Right lobe of liver (tissue), 6 donors: ENCODE measurements around the gene DKKL1. TPM values are rescaled to one million over a fixed set of nuclear protein-coding genes. Genes with fewer than 3 reads are reported as not detected.
A peak's percentile ranks its signal among the peaks of the same experiment; 100 is the strongest.

Source experiments
- ATAC-seq, 4 donors: fragments of 200-7000 bp; cut with Tn5 transposase; one replicate each; pipeline ENCODE4 v1.9.1; 2020; ENCODE audit warnings: mild to moderate bottlenecking in 4 of 4, moderate library complexity in 4 of 4
- DNase-seq, 3 donors: peaks; one replicate each; pipeline ENCODE4 v3.0.0-alpha.2; 2020
- H3K27ac ChIP-seq, 3 donors: fragments of 200-600 bp; one replicate each; pipeline ENCODE4 v1.8.0; 2022
- H3K27me3 ChIP-seq, 2 donors: fragments of 200-600 bp; one replicate each; pipeline ENCODE4 v1.8.0; 2022
- H3K36me3 ChIP-seq, 4 donors: fragments of 200-600 bp; sonication (generic) in 1 of 4; one replicate each; pipeline versions ENCODE4 v1.5.1 to v1.8.0; 2017 to 2022; ENCODE audit warnings: control low read depth in 1 of 4
- H3K4me1 ChIP-seq, 4 donors: fragments of 200-600 bp; sonication (generic) in 1 of 4; one replicate each; pipeline versions ENCODE4 v1.5.1 to v1.8.0; 2017 to 2022; ENCODE audit warnings: control low read depth in 1 of 4
- H3K4me3 ChIP-seq, 3 donors: fragments of 200-600 bp; one replicate each; pipeline ENCODE4 v1.8.0; 2022
- H3K9me3 ChIP-seq, 4 donors: fragments of 200-600 bp; sonication (generic) in 1 of 4; one replicate each; pipeline versions ENCODE4 v1.5.1 to v1.8.0; 2017 to 2022; ENCODE audit warnings: control low read depth in 1 of 4
- CTCF ChIP-seq, 4 donors: fragments of 200-600 bp in 3 of 4; fragments of 450-650 bp in 1 of 4; IDR thresholded peaks; one replicate each; pipeline versions ENCODE4 v1.5.1 to v1.8.0; 2016 to 2022; ENCODE audit warnings: antibody characterized with exemption in 4 of 4, mild to moderate bottlenecking in 2 of 4
- POLR2A ChIP-seq: fragments of 450-650 bp; IDR thresholded peaks from one replicate; pipeline ENCODE4 v1.6.1; 2017; ENCODE audit warnings: antibody characterized with exemption, mild to moderate bottlenecking
- WGBS: methylation state at CpG from one replicate; pipeline ENCODE4 v1.1.6; 2018; ENCODE audit warnings: low coverage, low lambda C conversion rate; ENCODE audit not compliant: insufficient coverage; ENCODE audit errors: missing lambda C conversion rate; 5-methylcytosine and 5-hydroxymethylcytosine counted together
- intact Hi-C, 2 donors: fragments of 100-400 bp; cut with DNase I; formaldehyde crosslinking; loops; one replicate each; pipeline versions ENCODE4 v1.11.2 to v1.14.1; 2022
- total RNA-seq, 6 experiments: library from RNA; depleted of rRNA in 2 of 6; stranded (reverse); fragments of >200 nt in 2 of 6; fragmentation: NEBNext Ultra II Directional in 3 of 6; extraction: Animal tissue kit (Norgen Biotek cat#: 25700) in 3 of 6; gene quantifications; one replicate each; pipeline versions ENCODE4 v1.1.0 to v1.2.4, GENCODE V29; 2016 to 2023
- donor health status: DM: no; HTN: yes; CAD: no.
- donor health status: DM: no; HTN: no; CAD: no.
- donor health status: DM: no; HTN: no; CAD: no.
- donor health status: DM: no; HTN: yes; CAD: no.
- donor health status: DM: no; HTN: yes; CAD: no.

Gene DKKL1
- total RNA-seq, 6 experiments from 2014 or later: not detected

- H3K36me3 ChIP-seq: peaks cover 0 to 7% (median 0%) of the 10 kb centered on the region in 4 donors
- TF ChIP-seq POLR2A (no peak), CTCF (IDR thresholded peaks at IDR 0.05) (no peak)
- WGBS: 62% methylated on average over 3 of the region's 3 CpGs
- no peak for DNase-seq
- H3K9me3 ChIP-seq: no peaks in the 10 kb centered on the region
- no peaks in the 10 kb centered on the region for H3K4me1 ChIP-seq
- no peak overlapping the region for H3K27ac ChIP-seq
- H3K4me3 ChIP-seq: no peak overlapping the region
- intact Hi-C loops: no loop called here
- peak; percentile 45 to 59 (median 52) for ATAC-seq
- H3K27me3 ChIP-seq: no peaks in the 10 kb centered on the region
Measured at GRCh38 chr19:49347835-49348234, 15.8 kb upstream of the DKKL1 start.

GRCh38 chr19:49348305-49349189 is 15.1 kb upstream of the DKKL1 start:
- Histone ChIP-seq H3K9me3 (no peaks in the 10 kb centered on the region), H3K4me3 (no peak overlapping the region), H3K36me3 (peaks cover 0 to 7% (median 0%) of the 10 kb centered on the region in 4 donors), H3K27ac (no peak overlapping the region), H3K4me1 (no peaks in the 10 kb centered on the region), H3K27me3 (no peaks in the 10 kb centered on the region)
- TF ChIP-seq POLR2A: no peak
- no peak for TF ChIP-seq CTCF (IDR thresholded peaks at IDR 0.05)
- no peak for ATAC-seq
- no peak for DNase-seq
- intact Hi-C loops: no loop called here
- WGBS: 75% methylated on average over 12 of the region's 12 CpGs

GRCh38 chr19:49349567-49349966 is 14.1 kb upstream of the DKKL1 start:
- 100% methylated on average over 1 of the region's 2 CpGs for WGBS
- TF ChIP-seq CTCF (IDR thresholded peaks at IDR 0.05): no peak
- no peak for TF ChIP-seq POLR2A
- ATAC-seq (no peak), DNase-seq (no peak)
- Histone ChIP-seq H3K9me3 (no peaks in the 10 kb centered on the region), H3K36me3 (peaks cover 0 to 7% (median 0%) of the 10 kb centered on the region in 4 donors), H3K27ac (no peak overlapping the region), H3K27me3 (no peaks in the 10 kb centered on the region), H3K4me3 (no peak overlapping the region), H3K4me1 (no peaks in the 10 kb centered on the region)
- intact Hi-C loops: no loop called here

- DNase-seq (peak in 1 of 3 donors; percentile 65), ATAC-seq (peak; percentile 32 to 47 (median 42))
- Histone ChIP-seq H3K4me3 (no peak overlapping the region), H3K36me3 (no peaks in the 10 kb centered on the region), H3K4me1 (no peaks in the 10 kb centered on the region), H3K9me3 (no peaks in the 10 kb centered on the region), H3K27me3 (no peaks in the 10 kb centered on the region), H3K27ac (no peak overlapping the region)
- 29% methylated on average over 3 of the region's 12 CpGs for WGBS
- intact Hi-C loops: no loop called here
- TF ChIP-seq POLR2A (no peak), CTCF (IDR thresholded peaks at IDR 0.05) (no peak)
Measured at GRCh38 chr19:49355909-49356353, 7.7 kb upstream of the DKKL1 start.
